IPS-20b (cell line): ENCODE measurements around the gene JTB.

ENCODE experiments used
- H3K27ac ChIP-seq: one replicate; pipeline ENCODE4 v1.5.1; 2013; ENCODE audit warnings: low read length
- H3K27me3 ChIP-seq: 2 replicates; pipeline ENCODE4 v1.6.1; 2013; ENCODE audit warnings: mild to moderate bottlenecking, low read length, inconsistent platforms; ENCODE audit not compliant: insufficient read depth
- H3K36me3 ChIP-seq: 2 replicates; pipeline ENCODE4 v1.6.1; 2013; ENCODE audit warnings: low read depth, mild to moderate bottlenecking, inconsistent platforms, low read length, moderate library complexity; ENCODE audit not compliant: insufficient read depth
- H3K4me1 ChIP-seq: 2 replicates; pipeline ENCODE4 v1.6.1; 2013; ENCODE audit warnings: mild to moderate bottlenecking, control low read depth, inconsistent platforms, low read length, moderate library complexity; ENCODE audit not compliant: insufficient read depth
- H3K4me3 ChIP-seq: 2 replicates; pipeline ENCODE4 v1.5.1; 2013; ENCODE audit warnings: mild to moderate bottlenecking, low read length, inconsistent platforms
- H3K9ac ChIP-seq: 2 replicates; pipeline ENCODE4 v1.6.1; 2013; ENCODE audit warnings: low read depth, mild to moderate bottlenecking, inconsistent platforms, low read length, moderate library complexity
- H3K9me3 ChIP-seq: 2 replicates; pipeline ENCODE4 v1.6.1; 2013; ENCODE audit warnings: mild to moderate bottlenecking, low read depth, low read length, inconsistent platforms; ENCODE audit not compliant: insufficient read depth

JTB gene

GRCh38 chr1:153951183-153951582 lies 26.3 kb downstream of the JTB start:
- Histone ChIP-seq H3K9me3 (no peaks in the 10 kb centered on the region), H3K9ac (no peak overlapping the region), H3K36me3 (peaks cover 67% of the 10 kb centered on the region), H3K27me3 (no peaks in the 10 kb centered on the region), H3K4me1 (no peaks in the 10 kb centered on the region), H3K4me3 (no peak overlapping the region), H3K27ac (no peak overlapping the region)

DNA sequence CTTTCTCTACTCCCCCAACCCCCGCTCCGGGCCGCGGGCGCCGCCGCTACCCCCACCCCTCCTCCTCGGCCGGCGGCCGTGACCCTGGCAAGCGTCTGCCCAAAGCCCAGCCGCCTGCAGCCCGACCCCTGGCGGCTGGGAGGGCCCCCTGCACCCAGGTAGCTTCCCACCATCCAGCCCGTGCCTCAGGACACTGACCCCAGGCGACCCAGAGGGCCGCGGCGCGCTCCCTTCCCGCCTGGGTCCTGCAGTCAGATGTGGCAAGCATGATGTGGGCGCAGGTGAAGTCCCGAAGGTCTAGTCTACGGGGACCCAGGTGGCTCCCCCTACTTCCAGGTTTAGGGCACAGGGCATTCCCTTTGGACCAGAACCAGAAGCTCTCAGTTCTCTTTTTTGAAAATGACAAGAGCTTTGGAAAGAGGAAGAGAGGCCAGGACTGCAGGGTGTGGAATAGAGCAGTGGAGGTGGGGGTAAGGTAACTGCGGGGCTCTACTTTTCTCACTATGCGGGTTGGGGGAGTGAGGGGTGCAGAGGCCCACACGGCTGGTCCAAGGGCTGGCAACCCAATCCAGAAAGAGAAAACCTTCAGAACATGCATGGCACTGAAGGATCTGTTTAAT lies 30.7 kb downstream of the JTB start, which contains the start of gene DENND4B:
Gene DENND4B, minus strand, starts transcription at position 97 of the 620 bp plus-strand sequence. CDS start 2,344 bp downstream, outside the sequence.
- peak within 1 kb of the TSS; percentile 55 for H3K27ac ChIP-seq
- no peaks in the 10 kb centered on the region for H3K9me3 ChIP-seq
- peaks cover 61% of the 10 kb centered on the region for H3K36me3 ChIP-seq
- no peaks in the 10 kb centered on the region for H3K27me3 ChIP-seq
- peak within 1 kb of the TSS; percentile 76 for H3K4me3 ChIP-seq
- H3K4me1 ChIP-seq: no peaks in the 10 kb centered on the region
- H3K9ac ChIP-seq: peak within 1 kb of the TSS; percentile 77

GRCh38 chr1:153945795-153946621 lies 31.5 kb downstream of the JTB start:
- Histone ChIP-seq H3K9ac (peak overlapping the region; percentile 77), H3K27me3 (no peaks in the 10 kb centered on the region), H3K4me3 (peak overlapping the region; percentile 76), H3K36me3 (peaks cover 60% of the 10 kb centered on the region), H3K27ac (peak overlapping the region; percentile 55), H3K9me3 (no peaks in the 10 kb centered on the region), H3K4me1 (no peaks in the 10 kb centered on the region)

- Histone ChIP-seq H3K4me3 (peak overlapping the region; percentile 76), H3K27ac (peak overlapping the region; percentile 55), H3K36me3 (peaks cover 60% of the 10 kb centered on the region), H3K27me3 (no peaks in the 10 kb centered on the region), H3K4me1 (no peaks in the 10 kb centered on the region), H3K9me3 (no peaks in the 10 kb centered on the region), H3K9ac (peak overlapping the region; percentile 77)
Measured at GRCh38 chr1:153945131-153945794, 32.2 kb downstream of the JTB start.

DNA sequence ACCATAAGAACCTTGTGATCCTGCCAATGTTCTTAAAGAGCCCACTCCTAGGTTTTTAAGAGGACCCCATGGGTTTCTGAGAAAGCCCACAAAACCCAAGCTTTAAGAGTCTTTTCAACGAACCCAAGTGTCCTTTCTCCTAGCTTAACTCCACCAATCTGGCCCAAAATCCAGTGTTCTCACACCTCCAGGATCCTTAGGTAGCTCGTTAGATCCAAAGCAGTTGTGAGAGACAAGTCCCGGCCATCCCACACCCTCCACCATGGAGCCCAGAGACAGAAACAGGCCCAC lies 32.7 kb downstream of the JTB start:
- no peaks in the 10 kb centered on the region for H3K4me1 ChIP-seq
- peak overlapping the region; percentile 76; the same call in 1 of the 2 replicates for H3K4me3 ChIP-seq
- H3K27ac ChIP-seq: no peak overlapping the region
- H3K9ac ChIP-seq: 0 out of 2 replicates have a peak overlapping the region, but pooled peaks have one; percentile 77
- no peaks in the 10 kb centered on the region for H3K9me3 ChIP-seq
- H3K27me3 ChIP-seq: no peaks in the 10 kb centered on the region
- peaks cover 60% of the 10 kb centered on the region for H3K36me3 ChIP-seq

DNA sequence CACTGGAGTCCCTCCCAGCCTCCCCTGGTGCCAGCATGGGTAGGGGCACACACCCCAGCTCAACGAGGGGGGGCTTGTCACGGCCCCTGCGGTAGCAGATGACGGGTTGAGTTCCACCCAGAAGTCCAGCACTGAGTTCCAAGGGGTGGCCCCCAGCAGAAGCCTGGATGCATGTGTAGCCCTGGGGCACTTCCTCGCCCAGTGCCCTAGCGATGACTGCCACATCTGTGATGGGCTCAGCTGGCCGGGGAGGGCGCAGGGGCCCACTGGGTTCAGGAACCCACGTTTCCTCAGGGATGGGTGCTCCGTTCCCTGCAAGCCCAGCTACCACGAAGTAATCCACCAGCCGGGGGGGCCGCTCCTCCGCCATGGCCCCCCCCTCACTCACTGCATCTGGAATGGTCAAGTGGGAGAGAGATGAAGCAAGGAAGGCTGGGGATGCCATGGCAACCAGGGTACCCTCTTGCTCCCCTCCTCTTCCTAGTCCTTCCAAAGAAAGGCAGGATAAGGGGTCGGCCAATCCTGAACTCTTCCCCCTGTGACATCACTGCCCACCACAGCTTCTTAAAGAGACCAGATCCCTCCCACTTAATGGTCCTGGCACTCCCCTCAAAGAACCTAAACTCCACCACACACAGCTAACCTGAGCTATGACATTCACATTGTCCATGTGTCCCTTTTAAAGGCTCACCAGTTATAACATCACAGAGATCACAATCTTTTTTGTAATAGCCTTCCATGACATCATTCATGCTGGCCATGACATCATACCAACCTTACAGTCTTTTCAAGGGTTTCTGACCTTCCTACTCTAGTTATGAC lies 33.3 kb downstream of the JTB start:
- Histone ChIP-seq H3K4me1 (no peaks in the 10 kb centered on the region), H3K4me3 (no peak overlapping the region), H3K36me3 (peaks cover 63% of the 10 kb centered on the region), H3K27ac (no peak overlapping the region), H3K27me3 (no peaks in the 10 kb centered on the region), H3K9ac (no peak overlapping the region), H3K9me3 (no peaks in the 10 kb centered on the region)

DNA sequence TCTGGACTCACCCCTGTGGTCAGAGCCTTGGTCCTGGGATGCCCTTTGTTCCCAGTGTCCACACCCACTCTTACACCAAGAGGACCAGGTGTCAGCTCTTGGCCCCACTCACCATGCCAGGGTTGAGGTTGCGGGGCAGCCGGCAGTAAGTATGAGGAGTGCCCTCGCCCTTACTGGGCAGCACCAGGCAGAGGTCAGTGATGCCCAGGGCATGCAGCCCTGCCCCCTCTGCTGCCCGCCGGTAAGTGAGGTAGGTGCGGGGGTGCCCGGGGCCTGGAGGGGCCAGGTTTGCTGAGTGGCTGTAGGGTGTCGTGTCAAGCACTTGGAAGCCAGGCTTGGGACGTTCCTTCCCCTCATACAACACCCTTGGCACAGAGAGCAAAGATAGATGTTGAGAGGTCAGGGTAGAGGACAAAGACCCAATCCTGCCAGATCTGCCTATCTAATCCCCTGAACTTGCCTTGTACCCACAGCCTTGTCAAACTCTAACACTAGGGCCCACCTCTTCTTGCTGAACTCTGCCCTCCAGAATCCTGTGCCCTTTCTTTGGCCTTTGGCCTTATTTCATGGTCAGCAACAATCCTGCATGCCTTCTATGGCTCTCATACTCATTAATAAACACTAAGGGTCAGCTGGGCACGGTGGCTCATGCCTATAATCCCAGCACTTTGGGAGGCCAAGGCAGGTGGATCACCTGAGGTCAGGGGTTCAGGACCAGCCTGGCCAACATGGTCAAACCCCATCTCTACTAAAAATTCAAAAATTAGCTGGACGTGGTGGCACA lies 34.5 kb downstream of the JTB start:
- H3K27ac ChIP-seq: no peak overlapping the region
- H3K4me3 ChIP-seq: no peak overlapping the region
- H3K9ac ChIP-seq: no peak overlapping the region
- no peaks in the 10 kb centered on the region for H3K4me1 ChIP-seq
- H3K27me3 ChIP-seq: no peaks in the 10 kb centered on the region
- H3K36me3 ChIP-seq: peaks cover 57% of the 10 kb centered on the region
- no peaks in the 10 kb centered on the region for H3K9me3 ChIP-seq

GRCh38 chr1:153941826-153942725 lies 35.4 kb downstream of the JTB start:
- H3K4me3 ChIP-seq: no peak overlapping the region
- H3K27ac ChIP-seq: no peak overlapping the region
- H3K9me3 ChIP-seq: no peaks in the 10 kb centered on the region
- H3K9ac ChIP-seq: no peak overlapping the region
- peaks cover 58% of the 10 kb centered on the region for H3K36me3 ChIP-seq
- H3K27me3 ChIP-seq: no peaks in the 10 kb centered on the region
- H3K4me1 ChIP-seq: no peaks in the 10 kb centered on the region

DNA sequence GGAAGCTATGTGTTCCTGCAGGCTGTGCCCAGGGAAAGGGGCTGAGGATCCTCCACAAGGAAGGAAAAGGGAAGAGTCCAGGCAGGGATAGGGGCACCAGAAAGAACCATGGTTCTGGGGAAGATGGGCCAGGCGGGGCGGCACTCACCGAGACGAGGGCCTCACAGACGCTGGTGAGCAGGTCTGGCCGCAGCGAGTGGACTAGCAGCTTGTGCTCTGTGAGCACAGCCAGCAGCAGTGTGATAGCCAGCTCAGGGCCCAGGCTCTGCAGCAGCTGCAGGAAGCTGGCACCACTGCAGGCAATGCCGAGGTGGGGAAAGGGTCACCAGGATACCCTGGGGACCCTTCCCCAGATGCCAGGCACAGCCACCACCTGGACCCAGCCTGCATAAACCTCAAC lies 36.7 kb downstream of the JTB start:
- H3K4me1 ChIP-seq: no peaks in the 10 kb centered on the region
- peaks cover 70% of the 10 kb centered on the region for H3K36me3 ChIP-seq
- H3K9me3 ChIP-seq: no peaks in the 10 kb centered on the region
- H3K4me3 ChIP-seq: no peak overlapping the region
- no peak overlapping the region for H3K27ac ChIP-seq
- H3K27me3 ChIP-seq: no peaks in the 10 kb centered on the region
- H3K9ac ChIP-seq: no peak overlapping the region

GRCh38 chr1:153939476-153939875 lies 38.0 kb downstream of the JTB start:
- Histone ChIP-seq H3K4me1 (no peaks in the 10 kb centered on the region), H3K9me3 (no peaks in the 10 kb centered on the region), H3K27ac (no peak overlapping the region), H3K27me3 (no peaks in the 10 kb centered on the region), H3K9ac (no peak overlapping the region), H3K36me3 (peaks cover 81% of the 10 kb centered on the region), H3K4me3 (no peak overlapping the region)
